Kidney epithelial cell (primary cell): ENCODE measurements around the gene SLC26A8. TPM values are rescaled to one million over a fixed set of nuclear protein-coding genes. Genes with fewer than 3 reads are reported as not detected.
"Not testable (repeated sequence)": the region's sequence is repeated elsewhere in the genome, so short reads cannot be mapped to it uniquely, and the experiment has no call there.

Experiments
- DNase-seq: peaks from one replicate; pipeline ENCODE4 v3.0.0-alpha.2; 2010; ENCODE audit warnings: low read depth
- H3K27me3 ChIP-seq: 2 replicates; pipeline ENCODE4 v1.6.0; 2011; ENCODE audit warnings: low read length; ENCODE audit not compliant: control insufficient read depth, insufficient read depth
- H3K36me3 ChIP-seq: 2 replicates; pipeline ENCODE4 v1.5.1; 2011; ENCODE audit warnings: low read length; ENCODE audit not compliant: control insufficient read depth, insufficient read depth
- H3K4me3 ChIP-seq: 2 replicates; pipeline ENCODE4 v1.5.1; 2011; ENCODE audit warnings: low read depth, mild to moderate bottlenecking, control low read depth, low read length
- total RNA-seq: library from RNA; depleted of rRNA; stranded (reverse); fragments of >200 nt; gene quantifications from 2 replicates; pipeline ENCODE4 v1.2.3, GENCODE V29; 2015
- TF ChIP-seq, protein P1 (sequence below): IDR thresholded peaks from 2 replicates; pipeline ENCODE4 v1.5.1; 2011; ENCODE audit warnings: mild to moderate bottlenecking, moderate library complexity, low read length, control low read depth, inconsistent platforms; ENCODE audit not compliant: insufficient read depth, poor library complexity, severe bottlenecking

Gene SLC26A8
- total RNA-seq, 1 donor from 2014 or later = not detected

DNA sequence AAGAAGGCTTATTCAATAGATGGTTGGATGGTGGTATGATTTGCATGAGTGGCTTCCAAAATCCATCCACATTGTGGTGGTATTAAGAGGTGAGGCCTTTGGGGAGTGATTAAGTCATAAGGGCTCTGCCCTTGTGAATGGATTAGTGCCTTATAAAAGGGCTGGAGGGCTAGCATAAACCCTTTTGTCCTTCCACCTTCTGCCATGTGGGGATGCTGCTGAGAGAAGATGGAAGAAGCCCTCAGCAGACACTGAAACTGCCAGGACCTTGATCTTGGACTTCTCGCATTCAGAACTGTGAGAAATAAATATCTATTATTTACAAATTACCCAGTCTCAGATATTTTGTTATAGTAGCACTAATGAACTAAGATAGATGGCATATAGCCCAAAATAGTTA, 75.7 kb downstream of the SLC26A8 start:
- DNase-seq = no peak
- no peak overlapping the region for H3K4me3 ChIP-seq
- H3K27me3 ChIP-seq = no peaks in the 10 kb centered on the region
- TF ChIP-seq, protein P1, sequence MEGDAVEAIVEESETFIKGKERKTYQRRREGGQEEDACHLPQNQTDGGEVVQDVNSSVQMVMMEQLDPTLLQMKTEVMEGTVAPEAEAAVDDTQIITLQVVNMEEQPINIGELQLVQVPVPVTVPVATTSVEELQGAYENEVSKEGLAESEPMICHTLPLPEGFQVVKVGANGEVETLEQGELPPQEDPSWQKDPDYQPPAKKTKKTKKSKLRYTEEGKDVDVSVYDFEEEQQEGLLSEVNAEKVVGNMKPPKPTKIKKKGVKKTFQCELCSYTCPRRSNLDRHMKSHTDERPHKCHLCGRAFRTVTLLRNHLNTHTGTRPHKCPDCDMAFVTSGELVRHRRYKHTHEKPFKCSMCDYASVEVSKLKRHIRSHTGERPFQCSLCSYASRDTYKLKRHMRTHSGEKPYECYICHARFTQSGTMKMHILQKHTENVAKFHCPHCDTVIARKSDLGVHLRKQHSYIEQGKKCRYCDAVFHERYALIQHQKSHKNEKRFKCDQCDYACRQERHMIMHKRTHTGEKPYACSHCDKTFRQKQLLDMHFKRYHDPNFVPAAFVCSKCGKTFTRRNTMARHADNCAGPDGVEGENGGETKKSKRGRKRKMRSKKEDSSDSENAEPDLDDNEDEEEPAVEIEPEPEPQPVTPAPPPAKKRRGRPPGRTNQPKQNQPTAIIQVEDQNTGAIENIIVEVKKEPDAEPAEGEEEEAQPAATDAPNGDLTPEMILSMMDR = peak; percentile 33
- H3K36me3 ChIP-seq = no peaks in the 10 kb centered on the region

DNA sequence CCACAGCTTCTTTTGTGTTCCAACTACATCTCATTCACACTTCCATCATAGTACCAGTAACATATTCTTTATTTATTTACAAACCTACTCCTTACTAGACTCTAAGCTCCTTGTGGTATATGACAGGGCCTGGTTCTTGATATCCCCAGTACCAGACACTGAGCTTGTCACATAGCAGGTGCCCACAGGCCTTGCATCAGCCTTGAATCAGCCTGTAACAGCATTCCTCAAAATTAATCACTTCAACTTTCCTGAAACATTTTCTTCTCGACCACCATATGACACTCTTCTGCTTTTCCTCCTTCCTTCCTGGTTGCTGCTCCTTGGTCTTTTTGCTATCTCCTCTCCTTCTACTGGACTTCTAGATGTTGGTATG, 78.8 kb downstream of the SLC26A8 start:
- TF ChIP-seq, protein P1 = no peak
- Histone ChIP-seq H3K36me3 (no peaks in the 10 kb centered on the region), H3K4me3 (no peak overlapping the region), H3K27me3 (no peaks in the 10 kb centered on the region)
- no peak for DNase-seq

DNA sequence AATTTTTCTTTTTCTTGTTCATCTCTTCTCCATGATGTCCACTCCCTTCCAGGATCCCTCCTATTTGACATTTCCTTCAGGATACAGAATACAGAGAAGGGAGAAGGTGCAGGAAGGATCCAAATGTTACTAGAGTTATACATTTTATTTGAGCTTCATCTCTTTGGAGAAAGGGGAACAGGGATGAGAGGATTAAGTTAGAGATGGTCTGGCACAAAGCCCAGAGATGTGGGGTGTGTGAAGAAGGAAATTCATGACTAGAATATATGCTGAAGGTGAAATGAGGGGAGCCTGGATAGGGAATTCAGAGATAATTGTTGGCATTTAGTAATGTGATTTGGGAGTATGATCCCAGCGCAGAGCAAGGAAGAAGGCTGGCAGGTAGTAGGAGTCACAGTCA, 81.1 kb downstream of the SLC26A8 start:
- Histone ChIP-seq H3K36me3 (no peaks in the 10 kb centered on the region), H3K4me3 (no peak overlapping the region), H3K27me3 (no peaks in the 10 kb centered on the region)
- DNase-seq = no peak
- TF ChIP-seq, protein P1 = no peak

DNA sequence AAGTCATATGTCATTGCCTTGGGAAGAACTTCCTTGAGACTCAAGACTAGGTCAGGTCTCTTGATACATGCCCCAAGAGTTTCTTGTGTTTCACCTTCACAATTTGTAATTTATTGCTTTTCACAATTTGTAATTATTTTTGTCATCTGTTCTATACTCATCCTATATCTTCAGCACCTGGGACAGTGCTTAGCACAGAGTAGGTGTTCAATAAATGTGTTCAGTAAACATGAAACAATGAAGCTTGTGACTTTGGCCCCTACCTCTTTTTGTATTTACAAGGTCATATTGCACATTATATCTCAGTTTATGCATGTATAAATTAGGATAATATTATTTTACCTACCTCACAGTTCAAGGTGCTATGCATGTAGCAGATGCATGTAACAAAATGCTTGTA, 82.1 kb downstream of the SLC26A8 start:
- Histone ChIP-seq H3K4me3 (no peak overlapping the region), H3K36me3 (no peaks in the 10 kb centered on the region), H3K27me3 (no peaks in the 10 kb centered on the region)
- DNase-seq = no peak
- TF ChIP-seq, protein P1 = no peak

DNA sequence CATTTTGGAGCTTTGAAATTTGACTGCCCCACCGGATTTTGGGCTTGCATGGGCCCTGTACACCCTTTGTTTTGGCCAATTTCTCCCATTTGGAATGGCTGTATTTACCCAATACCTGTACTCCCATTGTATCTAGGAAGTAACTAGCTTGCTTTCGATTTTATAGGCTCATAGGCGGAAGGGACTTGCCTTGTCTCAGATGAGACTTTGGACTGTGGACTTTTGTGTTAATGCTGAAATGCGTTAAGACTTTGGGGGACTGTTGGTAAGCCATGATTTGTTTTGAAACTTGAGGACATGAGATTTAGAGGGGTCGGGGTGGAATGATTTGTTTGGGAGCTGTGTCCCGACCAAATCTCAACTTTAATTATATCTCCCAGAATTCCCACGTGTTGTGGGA, 83.3 kb downstream of the SLC26A8 start:
- not testable (repeated sequence) for H3K4me3 ChIP-seq, H3K36me3 ChIP-seq, H3K27me3 ChIP-seq, DNase-seq

DNA sequence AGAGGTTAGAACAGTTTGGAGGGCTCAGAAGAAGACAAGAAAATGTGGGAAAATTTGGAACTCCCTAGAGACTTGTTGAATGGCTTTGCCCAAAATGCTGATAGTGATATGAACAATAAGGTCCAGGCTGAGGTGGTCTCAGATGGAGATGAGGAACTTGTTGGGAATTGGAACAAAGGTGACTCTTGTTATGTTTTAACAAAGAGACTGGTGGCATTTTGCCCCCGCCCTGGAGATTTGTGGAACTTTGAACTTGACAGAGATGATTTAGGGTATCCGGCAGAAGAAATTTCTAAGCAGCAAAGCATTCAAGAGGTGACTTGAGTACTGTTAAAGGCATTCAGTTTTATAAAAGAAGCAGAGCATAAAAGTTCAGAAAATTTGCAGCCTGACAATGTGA, 84.4 kb downstream of the SLC26A8 start:
- not testable (repeated sequence) for H3K4me3 ChIP-seq, DNase-seq, H3K36me3 ChIP-seq, H3K27me3 ChIP-seq

DNA sequence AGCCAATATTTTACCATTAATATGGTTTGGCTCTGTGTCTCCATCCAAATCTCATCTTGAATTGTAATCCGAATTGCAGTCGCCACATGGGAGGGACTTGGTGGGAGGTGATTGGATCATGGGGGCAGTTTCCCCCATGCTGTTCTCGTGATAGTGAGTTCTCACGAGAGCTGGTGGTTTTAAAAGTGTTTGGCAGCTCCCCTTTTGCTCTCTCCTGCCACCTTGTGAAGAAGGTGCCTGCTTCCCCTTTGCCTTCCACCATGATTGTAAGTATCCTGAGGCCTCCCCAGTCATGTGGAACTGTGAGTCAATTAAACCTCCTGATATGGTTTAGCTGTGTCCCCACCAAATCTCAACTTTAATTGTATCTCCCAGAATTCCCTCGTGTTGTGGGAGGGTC, 85.2 kb downstream of the SLC26A8 start:
- not testable (repeated sequence) for H3K4me3 ChIP-seq, DNase-seq, H3K27me3 ChIP-seq, H3K36me3 ChIP-seq
